Measurements from ENCODE around the gene NMNAT2. TPM values are rescaled to one million over a fixed set of nuclear protein-coding genes. Genes with fewer than 3 reads are reported as not detected.

NMNAT2 gene
- total RNA-seq, 2 donors from 2014 or later, result 0.27 to 1.4 TPM

- no peak overlapping the region for H3K9ac ChIP-seq (ENCODE audit: low read depth in 2 of 2, low read length in 2 of 2)
- no peaks in the 10 kb centered on the region for H3K4me1 ChIP-seq
- no peak for TF ChIP-seq CTCF (IDR thresholded peaks at IDR 0.05)
- H3K36me3 ChIP-seq, result no peaks in the 10 kb centered on the region
- intact Hi-C loops (cut with DNase I), result loop anchor here (5.0 kb wide), 1 partner anchor 37 kb away; no protein-coding TSS in a partner anchor
- H3K9me3 ChIP-seq, result no peaks in the 10 kb centered on the region
- no peak for DNase-seq
- H3K4me3 ChIP-seq, result no peak overlapping the region
- no peak overlapping the region for H3K27ac ChIP-seq
- H3K27me3 ChIP-seq, result no peaks in the 10 kb centered on the region
These were observed 99.1 kb downstream of the NMNAT2 start for GRCh38 chr1:183319051-183319450.

- Histone ChIP-seq H3K36me3 (no peaks in the 10 kb centered on the region), H3K4me1 (no peaks in the 10 kb centered on the region), H3K27ac (no peak overlapping the region), H3K4me3 (no peak overlapping the region), H3K9me3 (no peaks in the 10 kb centered on the region), H3K9ac (ENCODE audit: low read depth in 2 of 2, low read length in 2 of 2) (no peak overlapping the region), H3K27me3 (no peaks in the 10 kb centered on the region)
- DNase-seq, result peak; percentile 47
- TF ChIP-seq CTCF (IDR thresholded peaks at IDR 0.05), result no peak
- intact Hi-C loops (cut with DNase I), result loop anchor here (5.0 kb wide), 1 partner anchor 36 kb away; no protein-coding TSS in a partner anchor
These were observed 99.7 kb downstream of the NMNAT2 start for GRCh38 chr1:183318433-183318832.

- H3K4me3 ChIP-seq, result no peak overlapping the region
- TF ChIP-seq CTCF (IDR thresholded peaks at IDR 0.05), result no peak
- no peak overlapping the region for H3K27ac ChIP-seq
- no peak for DNase-seq
- no peak overlapping the region for H3K9ac ChIP-seq (ENCODE audit: low read depth in 2 of 2, low read length in 2 of 2)
- H3K27me3 ChIP-seq, result no peaks in the 10 kb centered on the region
- H3K9me3 ChIP-seq, result no peaks in the 10 kb centered on the region
- intact Hi-C loops (cut with DNase I), result loop anchor here (5.0 kb wide), 1 partner anchor 34 kb away; no protein-coding TSS in a partner anchor
- H3K4me1 ChIP-seq, result no peaks in the 10 kb centered on the region
- H3K36me3 ChIP-seq, result no peaks in the 10 kb centered on the region
These were observed 102.0 kb downstream of the NMNAT2 start for GRCh38 chr1:183315991-183316758.

DNA sequence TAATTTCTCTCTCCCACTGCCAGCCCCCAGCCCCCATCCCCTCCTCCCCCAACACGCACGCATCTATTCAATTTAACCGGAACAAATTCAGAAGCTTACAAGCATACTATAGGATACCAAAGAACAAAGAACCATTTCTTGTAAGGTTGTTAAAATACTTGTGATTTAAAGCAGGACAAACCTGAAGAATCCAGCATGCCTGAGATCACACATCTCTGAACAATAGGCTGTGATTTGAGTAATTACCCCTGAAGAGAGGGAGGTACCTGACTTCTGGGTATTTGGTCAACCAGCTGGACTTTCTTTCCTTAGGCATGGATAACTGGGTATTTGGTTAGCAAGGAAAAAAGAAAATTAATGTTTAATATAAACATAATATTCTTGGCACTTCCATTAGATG, 105.1 kb downstream of the NMNAT2 start:
- no peak for DNase-seq
- H3K9me3 ChIP-seq, result no peaks in the 10 kb centered on the region
- intact Hi-C loops (cut with DNase I), result no loop called here
- no peak for TF ChIP-seq CTCF (IDR thresholded peaks at IDR 0.05)
- no peak overlapping the region for H3K4me3 ChIP-seq
- H3K4me1 ChIP-seq, result no peaks in the 10 kb centered on the region
- no peaks in the 10 kb centered on the region for H3K36me3 ChIP-seq
- no peak overlapping the region for H3K27ac ChIP-seq
- no peak overlapping the region for H3K9ac ChIP-seq (ENCODE audit: low read depth in 2 of 2, low read length in 2 of 2)
- H3K27me3 ChIP-seq, result no peaks in the 10 kb centered on the region

DNA sequence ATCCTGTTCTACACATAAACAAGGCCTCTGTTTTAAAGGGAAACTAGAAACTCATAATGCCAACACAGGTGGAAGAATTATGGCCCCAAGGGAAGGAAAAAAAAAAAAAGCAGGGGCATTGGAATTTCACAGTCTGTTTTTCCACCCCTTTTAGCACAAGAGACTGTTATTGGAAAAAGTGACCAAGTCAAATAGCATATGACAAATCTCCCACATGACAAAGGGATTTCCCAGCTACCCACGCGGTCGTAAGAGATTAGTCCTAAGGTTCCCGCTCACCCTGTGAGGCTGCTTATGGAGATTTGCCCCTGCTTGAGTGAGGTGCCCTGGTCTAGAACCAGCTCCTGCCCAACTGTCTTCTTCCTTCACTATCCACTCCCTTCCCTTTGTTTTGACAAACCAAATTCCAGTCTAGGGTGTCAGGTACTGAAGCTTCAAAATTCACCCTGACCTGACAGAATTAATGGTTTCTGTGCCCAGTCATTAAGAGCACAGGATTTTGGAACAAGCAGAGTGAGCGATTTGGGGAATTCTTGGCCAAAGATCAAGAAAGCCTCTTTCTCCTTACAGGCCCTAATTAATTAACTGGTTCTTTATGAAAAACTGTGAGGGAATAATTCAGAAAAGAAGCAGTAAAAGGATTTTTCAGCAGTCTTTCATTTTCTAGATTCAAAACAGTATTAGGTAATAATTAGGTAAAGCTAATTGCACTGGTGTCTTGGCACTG, 107.3 kb downstream of the NMNAT2 start:
- Histone ChIP-seq H3K9ac (ENCODE audit: low read depth in 2 of 2, low read length in 2 of 2) (no peak overlapping the region), H3K4me1 (no peaks in the 10 kb centered on the region), H3K27ac (no peak overlapping the region), H3K4me3 (no peak overlapping the region), H3K27me3 (no peaks in the 10 kb centered on the region), H3K36me3 (no peaks in the 10 kb centered on the region), H3K9me3 (no peaks in the 10 kb centered on the region)
- TF ChIP-seq CTCF (IDR thresholded peaks at IDR 0.05), result no peak
- intact Hi-C loops (cut with DNase I), result no loop called here
- no peak for DNase-seq

Data from colonic mucosa (tissue), 4 donors.